COLO668 (cell line): Measurements from ENCODE around the gene TFF2.
A peak's percentile ranks its signal among the peaks of the same experiment; 100 is the strongest.

ENCODE experiments used
- DNase-seq: peaks from one replicate; lab custom pipeline; 2025; ENCODE audit not compliant: unreplicated experiment; lab: John Stamatoyannopoulos, UW

Gene TFF2, protein sequence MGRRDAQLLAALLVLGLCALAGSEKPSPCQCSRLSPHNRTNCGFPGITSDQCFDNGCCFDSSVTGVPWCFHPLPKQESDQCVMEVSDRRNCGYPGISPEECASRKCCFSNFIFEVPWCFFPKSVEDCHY

DNA sequence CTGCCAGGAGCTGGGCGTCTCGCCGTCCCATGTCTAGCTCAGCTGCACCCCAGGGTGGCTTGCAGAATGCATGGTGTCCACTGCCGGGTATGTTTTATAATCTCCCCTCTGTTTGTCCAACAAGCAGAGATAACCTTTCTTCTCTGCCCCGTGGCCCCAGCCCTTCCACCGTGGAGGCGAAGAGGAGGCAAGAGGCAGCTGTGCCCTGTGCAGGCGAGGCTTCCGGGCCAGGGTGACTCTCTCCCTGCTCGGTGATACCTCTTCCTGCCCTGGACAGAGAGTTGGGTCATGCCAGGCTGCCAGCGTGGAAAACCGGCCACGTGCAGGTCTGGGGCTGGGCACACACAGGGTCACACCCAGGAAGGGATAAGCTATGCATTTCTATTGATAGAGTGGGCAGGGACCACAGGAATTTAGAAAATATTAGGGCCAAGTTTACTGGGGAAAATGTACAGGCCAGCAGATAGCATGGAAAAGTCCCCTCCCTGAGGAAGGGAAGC lies at the start of gene TFF2:
Gene TFF2 (minus strand): TSS at position 68 of the 500 bp plus-strand sequence. CDS start 37 bp downstream, at position 31.
- no peak for DNase-seq

DNA sequence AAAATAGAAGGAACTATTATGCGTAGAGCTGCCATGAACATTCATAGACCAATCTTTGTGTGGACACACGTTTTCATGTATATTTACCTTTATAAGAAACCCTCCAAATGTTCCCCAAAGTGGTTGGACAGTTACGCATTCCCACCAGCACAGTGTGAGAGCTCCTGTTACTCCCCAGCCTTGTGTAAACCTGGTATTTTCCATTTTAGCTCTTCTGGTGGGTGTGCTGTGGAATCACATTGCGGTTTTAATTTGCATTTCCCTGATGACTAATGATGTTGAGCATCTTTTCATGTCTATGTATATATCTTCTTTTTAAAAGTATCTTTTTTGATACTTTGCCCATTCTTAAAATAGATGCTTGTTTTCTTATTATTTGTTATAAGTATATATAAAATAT lies 49.7 kb upstream of the TFF2 start:
- no peak for DNase-seq

DNA sequence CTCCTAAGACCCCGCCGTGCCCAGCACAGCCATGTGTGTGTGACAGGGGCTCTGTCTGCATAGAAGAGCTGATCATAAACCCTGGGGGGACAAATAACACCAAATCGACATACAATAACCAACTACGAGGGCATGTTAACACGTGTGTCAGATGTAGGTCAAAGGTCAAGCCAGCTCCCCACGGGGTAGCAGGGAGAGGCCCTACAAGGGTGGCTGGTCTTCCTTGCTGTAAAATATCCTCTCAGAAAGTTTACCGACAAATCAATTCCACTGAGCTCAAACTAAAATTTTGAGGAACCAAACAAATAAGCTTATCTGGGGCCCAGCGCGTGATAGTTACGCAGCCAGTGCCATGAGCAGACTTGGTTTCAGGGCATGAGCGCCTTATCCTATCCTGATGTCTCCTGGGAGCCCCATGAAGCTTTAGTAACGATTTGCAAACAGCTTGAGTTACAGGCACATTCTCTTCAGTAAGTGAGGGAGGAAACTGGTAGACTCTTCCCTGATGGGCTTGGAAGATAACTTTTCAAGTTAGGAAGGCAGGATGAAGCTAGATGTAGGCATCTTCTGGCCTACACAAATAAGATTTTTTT lies 47.7 kb upstream of the TFF2 start:
- DNase-seq: no peak

DNA sequence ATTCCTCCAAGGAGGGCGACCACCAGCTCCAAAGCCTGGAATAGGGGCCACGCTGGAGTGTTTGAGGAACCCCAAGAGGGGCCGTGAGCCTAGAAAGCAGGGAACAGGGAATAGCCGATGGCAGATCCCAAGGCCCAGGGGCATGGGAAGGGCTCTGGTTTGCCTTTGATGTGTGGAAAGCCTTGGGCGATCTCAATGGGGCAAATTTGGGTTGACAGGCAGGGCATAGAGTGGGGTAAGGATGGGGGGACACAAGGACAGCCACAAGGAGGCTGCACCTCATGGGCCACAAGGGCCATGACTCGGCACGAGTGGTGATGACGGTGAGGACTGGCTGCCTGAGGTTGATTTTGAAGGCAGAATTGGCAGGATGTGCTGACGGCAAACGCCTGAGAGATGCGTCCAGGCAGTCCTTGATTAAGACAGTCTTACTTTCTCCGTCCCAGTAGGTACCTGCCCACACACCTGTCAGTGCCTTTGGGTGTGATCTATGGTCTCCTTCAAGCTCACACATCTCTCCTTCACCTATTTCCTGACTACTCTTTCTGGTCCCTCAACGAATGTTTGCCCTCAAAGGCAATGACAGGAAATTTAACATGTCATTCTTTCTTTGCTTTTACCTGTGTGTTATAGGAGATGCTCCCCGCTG lies 47.1 kb upstream of the TFF2 start:
- DNase-seq: no peak

DNA sequence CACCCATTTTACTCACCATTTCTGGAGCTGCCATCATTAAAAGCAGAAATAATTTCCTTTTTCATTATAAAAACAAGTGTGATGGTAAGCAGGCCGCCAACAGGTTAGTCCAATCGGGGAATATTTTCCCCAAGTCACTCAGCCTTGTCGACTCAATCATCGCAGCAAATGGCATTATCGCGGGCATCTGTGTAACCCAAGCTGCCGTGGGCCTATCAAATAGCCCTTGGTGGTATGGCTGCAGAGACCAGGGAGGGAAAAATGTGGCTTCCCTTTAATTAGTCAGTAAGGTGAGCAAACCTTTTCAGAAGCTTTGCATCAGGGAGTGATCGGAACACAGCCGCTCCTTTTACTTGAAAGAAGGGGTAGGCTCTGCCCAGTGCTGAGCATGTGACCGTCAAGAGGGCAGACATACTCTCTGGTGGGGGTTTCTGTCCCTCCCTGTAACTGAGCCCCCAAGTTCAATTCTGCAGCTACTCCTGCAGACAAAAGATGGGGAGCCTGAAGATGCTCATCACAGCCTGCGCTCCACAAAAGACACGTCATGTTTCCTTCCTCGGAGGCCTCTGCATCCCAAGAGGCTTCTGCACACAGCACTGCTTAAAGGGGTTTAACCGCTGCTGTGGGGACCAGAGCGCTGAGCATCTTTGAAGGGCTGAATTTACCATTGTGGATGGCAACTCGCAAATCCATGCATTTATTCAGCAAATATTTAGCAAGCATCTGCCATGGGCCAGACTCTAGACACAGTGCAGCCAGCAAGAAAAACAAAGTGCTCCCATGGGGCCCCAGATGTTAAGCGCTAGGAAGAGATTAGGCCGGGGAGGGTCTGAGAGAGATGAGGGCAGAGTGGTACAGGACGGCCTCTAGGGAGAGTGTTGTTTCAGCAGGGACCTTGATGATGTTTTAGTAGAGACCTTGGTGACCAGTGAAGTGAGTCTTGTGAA lies 46.3 kb upstream of the TFF2 start:
- no peak for DNase-seq

DNA sequence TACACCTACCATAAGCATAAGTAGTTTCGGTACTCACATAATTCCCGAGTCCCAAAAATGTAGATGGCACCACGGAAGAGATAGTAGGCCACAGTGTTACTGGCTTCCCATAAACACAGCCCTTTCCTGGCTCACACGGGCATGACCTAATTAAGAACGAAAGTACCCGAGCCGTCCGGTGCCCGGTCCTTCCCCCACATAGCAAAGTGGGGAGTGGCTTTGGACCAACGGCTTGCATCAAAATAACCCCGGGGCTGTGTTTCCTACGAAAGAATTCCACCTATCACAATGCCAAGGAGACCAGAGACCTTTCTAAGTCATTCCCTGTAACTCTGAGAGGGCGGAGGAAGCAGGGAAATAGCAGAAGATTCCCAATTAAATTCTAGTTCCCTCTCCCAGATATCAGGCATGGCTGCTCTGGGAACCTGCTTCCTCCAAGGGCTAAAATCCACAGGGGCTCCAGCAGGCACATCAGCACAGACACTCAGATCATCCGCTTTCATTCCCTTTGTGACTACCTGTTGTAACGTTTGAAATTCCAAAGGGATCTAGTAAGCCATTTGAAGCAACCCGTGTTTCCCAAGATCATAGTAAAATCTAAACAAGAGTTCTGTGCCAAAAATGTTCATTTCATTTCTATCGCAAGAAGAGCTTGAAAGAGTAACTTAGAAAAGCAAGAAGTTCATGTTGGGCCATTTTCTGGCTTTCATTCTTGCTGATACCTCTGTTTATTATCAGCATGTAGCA lies 45.3 kb upstream of the TFF2 start, which contains the start of gene TMPRSS3:
Gene TMPRSS3 (minus strand): TSS at position 148 of the 747 bp plus-strand sequence. CDS start 635 bp downstream, outside the sequence.
- no peak for DNase-seq

DNA sequence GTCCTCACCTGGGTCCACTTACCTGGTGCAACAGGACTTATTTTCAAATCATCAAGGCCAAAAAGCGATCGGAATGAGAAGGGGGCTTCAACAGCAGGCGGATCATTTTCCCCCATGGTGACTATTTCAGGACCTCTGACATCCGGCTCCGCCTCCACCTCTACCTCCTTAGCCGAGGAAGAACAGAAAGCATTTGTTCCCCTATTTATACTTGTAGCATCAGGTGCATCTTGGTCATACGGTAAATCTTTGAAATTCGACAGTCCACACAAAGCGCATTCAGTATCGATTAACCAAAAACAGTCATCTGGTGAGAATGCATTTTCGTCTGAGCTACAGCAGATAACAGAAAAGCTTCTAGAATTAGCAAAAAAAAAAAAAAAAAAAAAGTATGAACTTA lies 44.5 kb upstream of the TFF2 start:
- no peak for DNase-seq

DNA sequence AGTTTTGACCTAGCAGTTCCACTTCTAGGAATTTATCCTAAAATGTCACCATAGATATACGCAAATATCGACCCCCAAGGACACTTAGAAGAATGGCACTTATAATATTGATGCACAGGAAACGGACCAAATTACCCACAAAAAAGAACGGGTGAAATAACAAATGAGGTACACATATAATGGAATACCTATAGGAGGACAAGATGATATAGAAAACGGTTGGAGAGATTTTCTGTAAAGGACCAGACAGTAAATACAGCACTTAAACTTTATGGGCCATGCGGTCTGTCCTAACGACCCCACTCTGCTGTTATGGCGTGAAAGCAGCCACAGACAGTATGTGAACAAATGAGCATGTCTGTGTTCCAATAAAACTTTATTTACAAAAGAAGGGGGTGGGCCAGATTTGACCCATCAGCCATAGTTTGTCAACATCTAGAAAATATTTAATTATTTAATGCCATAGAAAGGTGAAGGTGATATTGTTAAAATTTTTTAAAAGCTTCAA lies 42.7 kb upstream of the TFF2 start:
- DNase-seq: no peak

DNA sequence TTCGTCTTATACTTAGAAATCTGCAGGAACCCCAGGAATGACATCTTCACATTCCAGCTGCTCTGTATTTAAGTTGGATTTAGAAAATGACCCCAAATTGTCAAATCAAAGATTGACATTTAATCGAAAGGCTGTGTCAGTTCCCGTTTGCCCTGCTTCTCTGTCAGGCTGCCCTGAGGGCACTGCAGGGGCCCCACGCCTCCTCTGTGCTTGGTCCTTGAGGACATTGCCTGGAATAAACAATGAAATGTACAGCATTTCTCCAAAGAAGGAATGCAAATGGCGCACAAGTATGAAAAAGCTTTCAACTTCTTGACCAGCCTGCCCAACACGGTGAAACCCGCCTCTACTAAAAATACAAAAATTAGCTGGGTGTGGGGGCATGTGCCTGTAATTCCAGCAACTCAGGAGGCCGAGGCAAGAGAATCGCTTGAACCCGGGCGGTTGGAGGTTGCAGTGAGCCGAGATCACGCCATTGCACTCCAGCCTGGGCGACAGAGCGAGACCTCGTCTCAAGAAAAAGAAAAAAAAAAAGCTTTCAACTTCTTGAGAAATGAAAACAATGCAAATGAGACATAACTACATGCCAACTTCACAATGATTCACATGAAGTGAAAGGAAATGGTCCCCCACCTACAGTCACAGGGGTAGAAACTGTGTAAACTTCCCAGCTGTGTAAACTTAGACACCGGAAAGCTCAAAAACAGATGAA lies 42.1 kb upstream of the TFF2 start:
- DNase-seq: no peak

DNA sequence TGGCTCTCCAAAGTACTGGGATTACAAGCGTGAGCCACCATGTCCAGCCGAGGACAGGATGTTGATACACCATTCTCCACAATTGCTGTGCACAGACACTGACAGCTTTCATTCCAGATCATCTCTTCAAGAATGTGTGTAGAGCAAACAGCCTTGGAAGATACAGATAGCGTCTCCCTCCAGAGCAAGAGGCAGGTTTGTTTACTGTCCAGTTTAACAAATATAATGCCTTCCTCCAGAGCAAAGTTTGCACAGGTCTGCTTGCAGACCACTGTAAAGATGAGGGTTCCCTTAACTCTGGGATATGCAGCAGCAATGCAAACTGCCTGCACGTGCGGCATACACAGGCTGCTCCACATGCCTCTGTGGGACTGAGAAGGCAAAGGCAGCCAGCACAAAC lies 40.5 kb upstream of the TFF2 start:
- DNase-seq: no peak

DNA sequence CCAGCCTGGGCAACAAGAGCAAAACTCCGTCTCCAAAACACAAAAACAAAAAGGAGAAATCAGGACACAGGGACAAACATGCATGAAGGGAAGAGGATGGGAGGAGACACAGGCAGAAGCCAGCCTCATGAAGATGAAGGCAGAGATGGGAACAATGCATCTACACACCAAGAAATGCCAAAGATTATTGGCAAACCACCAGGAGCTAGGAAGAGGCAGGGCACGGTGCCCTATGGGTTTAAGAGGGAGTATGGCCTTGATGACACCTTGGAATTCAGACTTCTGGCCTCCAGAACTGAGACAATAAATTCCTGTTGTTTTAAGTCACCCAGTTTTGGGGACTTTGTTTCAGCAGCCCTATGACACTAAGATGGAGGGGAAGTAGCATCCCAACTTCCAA lies 39.9 kb upstream of the TFF2 start:
- DNase-seq: no peak

DNA sequence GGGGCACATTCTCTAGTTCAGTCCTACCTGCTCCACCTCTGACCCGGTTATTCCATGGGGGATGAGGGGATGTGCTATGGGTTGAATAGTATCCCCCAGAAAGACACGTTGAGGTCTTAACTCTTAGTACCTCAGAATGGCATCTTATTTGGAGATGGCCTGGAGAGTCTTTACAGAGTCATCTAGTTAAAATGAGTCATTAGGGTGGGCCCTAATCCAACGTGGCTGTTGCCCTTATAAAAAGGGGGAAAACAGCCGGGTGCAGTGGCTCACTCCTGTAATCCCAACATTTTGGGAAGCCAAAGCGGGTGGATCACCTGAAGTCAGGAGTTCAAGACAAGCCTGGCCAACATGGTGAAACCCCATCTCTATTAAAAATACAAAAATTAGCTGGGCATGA lies 39.4 kb upstream of the TFF2 start:
- DNase-seq: no peak

DNA sequence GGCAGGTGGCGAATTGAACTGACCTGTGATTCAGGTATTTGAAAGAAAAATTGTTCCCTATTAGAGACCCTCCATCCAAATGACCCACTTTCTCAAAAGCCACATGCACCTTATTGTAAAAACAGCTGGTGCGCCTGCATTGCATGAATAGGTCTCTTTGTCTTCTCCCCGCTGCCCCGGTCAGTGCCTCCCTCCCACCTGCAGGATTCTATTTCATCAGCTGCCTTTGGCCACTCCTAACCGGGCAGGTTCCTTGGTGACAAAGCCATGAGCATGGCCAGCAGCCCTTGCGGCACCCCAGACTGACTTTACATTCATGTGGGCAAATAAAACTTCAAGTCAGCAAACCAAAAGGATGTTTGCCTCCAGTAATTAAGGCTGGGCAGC lies 38.6 kb upstream of the TFF2 start:
- DNase-seq: peak; percentile 89

DNA sequence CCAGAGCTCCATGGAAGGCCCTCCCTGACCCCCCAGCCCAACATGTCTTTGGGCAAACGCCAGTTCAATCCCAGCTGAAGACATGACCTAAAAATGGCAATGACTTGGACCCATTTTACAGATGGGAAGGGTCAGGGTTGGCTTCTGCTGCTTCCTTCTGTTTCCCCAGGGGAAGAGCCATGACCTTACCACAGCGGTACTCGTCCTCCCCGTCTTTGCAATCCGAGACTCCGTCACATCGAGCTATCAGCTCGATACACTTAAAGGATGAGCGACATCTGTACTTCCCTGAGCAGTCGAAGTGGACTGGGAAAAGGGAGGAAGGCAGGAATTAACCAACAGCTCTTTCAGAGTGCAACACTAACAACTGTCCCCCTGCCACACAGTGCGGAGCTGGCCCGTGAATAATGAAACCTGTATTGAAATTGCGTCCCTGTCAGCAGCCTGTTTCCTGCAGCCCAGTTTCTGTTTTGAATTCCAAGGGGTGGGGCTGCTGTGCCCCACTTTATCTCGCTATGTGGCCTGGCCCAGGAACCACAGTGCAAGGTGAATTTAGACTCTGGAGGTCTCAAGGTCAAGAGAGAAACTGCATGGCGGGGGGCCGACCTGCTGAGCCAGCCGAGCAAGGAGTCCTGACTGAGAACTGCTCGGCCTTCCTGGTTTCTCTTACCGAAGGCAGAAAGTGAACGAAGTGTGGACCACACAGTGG lies 38.1 kb upstream of the TFF2 start:
- DNase-seq: peak; percentile 72

DNA sequence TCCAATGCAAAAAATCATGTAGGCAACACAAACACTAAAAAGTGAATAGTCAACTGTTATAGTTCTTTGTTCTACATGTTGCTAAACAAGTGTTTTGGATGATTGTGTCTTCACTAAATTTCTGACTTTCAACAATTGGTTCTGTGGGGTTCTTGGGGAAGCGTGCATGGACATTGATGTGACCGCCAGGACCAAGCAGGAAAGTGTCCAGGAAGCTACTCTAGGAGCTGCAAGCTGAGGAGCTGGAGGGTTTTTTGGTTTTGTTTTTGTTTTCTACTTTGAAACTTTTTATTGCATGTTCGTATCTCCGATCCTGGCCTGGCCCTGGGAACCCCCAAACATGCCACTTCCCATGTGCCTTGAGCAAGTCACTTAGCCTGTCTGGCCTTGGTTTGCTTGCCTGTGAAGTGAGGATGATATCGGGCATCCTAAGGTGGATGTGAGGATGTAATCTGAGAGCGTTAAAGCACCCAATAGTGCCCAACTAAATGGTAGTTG lies 37.1 kb upstream of the TFF2 start:
- no peak for DNase-seq

DNA sequence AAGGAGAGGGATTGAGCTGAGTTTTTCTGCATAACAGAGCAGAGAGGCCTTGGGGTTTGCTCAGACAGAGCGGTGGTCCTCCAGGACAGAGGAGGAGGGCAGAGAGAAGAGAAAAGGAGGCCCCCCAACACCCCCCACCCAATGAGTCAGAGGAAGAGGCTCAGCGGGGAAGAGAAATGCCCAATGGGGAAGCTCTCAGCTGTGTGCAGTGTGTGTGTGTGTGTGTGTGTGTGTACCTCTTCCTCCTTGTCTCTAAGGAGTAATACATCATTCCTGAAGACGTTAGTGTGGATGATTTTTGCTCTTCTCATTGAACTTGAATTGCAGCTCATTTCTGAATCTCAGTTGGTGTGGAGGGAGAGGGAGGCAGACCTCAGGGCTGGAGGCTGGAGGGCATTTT lies 36.4 kb upstream of the TFF2 start:
- no peak for DNase-seq

DNA sequence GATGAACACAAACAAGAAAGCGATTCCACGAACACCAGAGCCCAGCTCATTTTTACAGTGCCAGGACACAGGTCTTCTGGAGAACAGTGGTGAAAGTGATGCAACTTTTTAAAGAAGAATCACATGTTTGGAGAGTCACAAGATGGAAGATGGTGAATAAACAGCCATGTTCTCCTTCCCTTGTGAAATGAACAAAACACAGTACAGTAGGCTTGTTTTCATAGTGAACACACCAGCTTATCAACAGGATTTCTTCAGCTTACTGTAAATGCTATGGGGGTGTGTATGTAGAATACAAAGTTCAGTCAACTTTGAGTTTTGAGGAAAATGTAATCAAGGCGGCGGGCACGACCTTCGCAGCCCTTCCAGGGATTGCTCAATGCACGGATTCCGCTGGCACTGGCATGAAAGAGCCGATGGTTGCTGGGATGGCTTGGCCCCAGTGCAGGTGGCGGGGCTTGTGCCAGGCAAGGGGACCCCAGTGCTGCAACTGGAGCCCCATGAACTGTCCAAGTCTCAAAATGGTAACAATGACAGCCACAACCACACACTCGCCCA lies 35.3 kb upstream of the TFF2 start:
- no peak for DNase-seq

DNA sequence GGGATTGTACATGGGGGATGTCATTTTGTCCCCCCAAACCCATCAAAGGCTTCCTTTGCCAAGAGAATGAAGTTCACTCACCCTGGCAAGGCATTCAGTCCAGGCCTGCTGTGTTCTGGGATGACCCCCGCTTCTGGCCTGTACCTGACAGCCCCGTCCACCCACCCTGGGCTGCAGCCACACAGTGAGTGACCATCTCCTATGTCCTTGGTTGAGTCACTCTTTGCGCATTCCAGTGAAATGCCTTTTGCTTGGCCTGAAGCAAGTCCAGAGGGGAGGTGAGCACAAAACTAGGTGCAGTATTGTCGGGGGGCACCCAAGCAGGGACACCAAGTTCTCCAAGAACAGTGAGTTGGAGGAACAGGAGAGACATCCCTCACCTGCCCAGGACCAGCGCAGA lies 34.8 kb upstream of the TFF2 start:
- DNase-seq: no peak

DNA sequence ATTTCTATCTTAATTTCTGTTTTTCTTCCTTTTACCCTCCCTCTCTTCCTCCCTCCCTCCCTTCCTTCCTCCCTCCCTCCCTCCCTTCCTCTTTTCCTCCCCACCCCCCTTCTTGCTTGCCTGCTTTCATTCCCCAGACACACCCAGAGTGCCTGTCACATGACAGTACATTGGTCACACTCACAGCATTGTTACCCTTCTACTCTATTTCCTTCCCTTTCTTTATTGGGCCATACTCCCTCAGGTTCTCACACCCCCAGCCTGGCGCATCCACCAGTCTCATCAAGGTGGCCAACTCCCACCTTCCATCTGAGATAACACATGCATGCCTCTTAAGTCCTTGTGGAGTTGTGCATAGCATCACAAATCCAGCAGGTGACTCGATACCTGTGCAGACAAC lies 34.2 kb upstream of the TFF2 start:
- no peak for DNase-seq
